Measurements from ENCODE around the gene C11orf97. TPM values are rescaled to one million over a fixed set of nuclear protein-coding genes. Genes with fewer than 3 reads are reported as not detected.
"Not testable (repeated sequence)": the region's sequence is repeated elsewhere in the genome, so short reads cannot be mapped to it uniquely, and the experiment has no call there.

The C11orf97 gene
- total RNA-seq, 1 donor from 2014 or later: not detected

- Mint-ChIP-seq H3K4me3 (no peak overlapping the region), H3K4me1 (ENCODE audit: unreplicated experiment) (no peaks in the 10 kb centered on the region), H3K27me3 (no peaks in the 10 kb centered on the region), H3K27ac (no peak overlapping the region), H3K36me3 (no peaks in the 10 kb centered on the region), H3K9me3 (no peaks in the 10 kb centered on the region)
- DNase-seq (ENCODE audit: extremely low spot score, unreplicated experiment): no peak
- TF ChIP-seq, protein P1, sequence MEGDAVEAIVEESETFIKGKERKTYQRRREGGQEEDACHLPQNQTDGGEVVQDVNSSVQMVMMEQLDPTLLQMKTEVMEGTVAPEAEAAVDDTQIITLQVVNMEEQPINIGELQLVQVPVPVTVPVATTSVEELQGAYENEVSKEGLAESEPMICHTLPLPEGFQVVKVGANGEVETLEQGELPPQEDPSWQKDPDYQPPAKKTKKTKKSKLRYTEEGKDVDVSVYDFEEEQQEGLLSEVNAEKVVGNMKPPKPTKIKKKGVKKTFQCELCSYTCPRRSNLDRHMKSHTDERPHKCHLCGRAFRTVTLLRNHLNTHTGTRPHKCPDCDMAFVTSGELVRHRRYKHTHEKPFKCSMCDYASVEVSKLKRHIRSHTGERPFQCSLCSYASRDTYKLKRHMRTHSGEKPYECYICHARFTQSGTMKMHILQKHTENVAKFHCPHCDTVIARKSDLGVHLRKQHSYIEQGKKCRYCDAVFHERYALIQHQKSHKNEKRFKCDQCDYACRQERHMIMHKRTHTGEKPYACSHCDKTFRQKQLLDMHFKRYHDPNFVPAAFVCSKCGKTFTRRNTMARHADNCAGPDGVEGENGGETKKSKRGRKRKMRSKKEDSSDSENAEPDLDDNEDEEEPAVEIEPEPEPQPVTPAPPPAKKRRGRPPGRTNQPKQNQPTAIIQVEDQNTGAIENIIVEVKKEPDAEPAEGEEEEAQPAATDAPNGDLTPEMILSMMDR (conservative IDR thresholded peaks at IDR 0.05): peak; percentile 89
These were observed 7.5 kb upstream of the C11orf97 start for GRCh38 chr11:94504689-94505293.

DNA sequence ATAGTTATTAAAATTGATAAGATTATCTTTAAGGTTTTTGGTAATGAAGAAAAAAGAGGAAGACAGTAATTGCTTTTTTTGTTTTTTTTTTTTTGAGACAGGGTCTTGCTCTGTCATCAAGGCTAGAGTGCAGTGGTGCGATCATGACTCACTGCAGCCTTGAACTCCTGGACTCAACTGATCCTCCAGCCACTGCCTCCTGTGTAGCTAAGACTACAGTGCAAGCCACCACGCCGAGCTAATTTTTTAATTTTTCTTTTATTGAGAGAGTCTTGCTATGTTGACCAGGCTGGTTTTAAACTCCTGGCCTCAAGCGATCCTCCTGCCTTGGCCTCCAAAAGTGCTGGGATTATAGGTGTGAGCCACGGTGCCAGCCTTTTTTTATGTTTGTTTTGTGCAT is 5.7 kb upstream of the C11orf97 start:
- not testable (repeated sequence) for H3K4me1 Mint-ChIP-seq (ENCODE audit: unreplicated experiment); H3K27me3 Mint-ChIP-seq; H3K9me3 Mint-ChIP-seq; H3K36me3 Mint-ChIP-seq; DNase-seq (ENCODE audit: extremely low spot score, unreplicated experiment); H3K27ac Mint-ChIP-seq; H3K4me3 Mint-ChIP-seq

GRCh38 chr11:94507485-94507884 is 4.8 kb upstream of the C11orf97 start:
- peaks cover 6% of the 10 kb centered on the region for H3K4me1 Mint-ChIP-seq (ENCODE audit: unreplicated experiment)
- H3K9me3 Mint-ChIP-seq: no peaks in the 10 kb centered on the region
- H3K4me3 Mint-ChIP-seq: no peak overlapping the region
- DNase-seq (ENCODE audit: extremely low spot score, unreplicated experiment): no peak
- TF ChIP-seq, protein P1 (conservative IDR thresholded peaks at IDR 0.05): no peak
- H3K36me3 Mint-ChIP-seq: no peaks in the 10 kb centered on the region
- H3K27me3 Mint-ChIP-seq: peaks cover 7% of the 10 kb centered on the region
- no peak overlapping the region for H3K27ac Mint-ChIP-seq

GRCh38 chr11:94513091-94513490 is 830 bp downstream of the C11orf97 start:
- Mint-ChIP-seq H3K9me3 (no peaks in the 10 kb centered on the region), H3K36me3 (no peaks in the 10 kb centered on the region), H3K27me3 (peaks cover 24% of the 10 kb centered on the region), H3K4me3 (peak overlapping the region; percentile 90), H3K4me1 (ENCODE audit: unreplicated experiment) (peaks cover 6% of the 10 kb centered on the region), H3K27ac (no peak overlapping the region)
- DNase-seq (ENCODE audit: extremely low spot score, unreplicated experiment): no peak
- TF ChIP-seq, protein P1 (conservative IDR thresholded peaks at IDR 0.05): no peak

- no peak for DNase-seq (ENCODE audit: extremely low spot score, unreplicated experiment)
- no peaks in the 10 kb centered on the region for H3K9me3 Mint-ChIP-seq
- TF ChIP-seq, protein P1 (conservative IDR thresholded peaks at IDR 0.05): no peak
- no peaks in the 10 kb centered on the region for H3K36me3 Mint-ChIP-seq
- no peak overlapping the region for H3K4me3 Mint-ChIP-seq
- peaks cover 6% of the 10 kb centered on the region for H3K4me1 Mint-ChIP-seq (ENCODE audit: unreplicated experiment)
- H3K27me3 Mint-ChIP-seq: peaks cover 24% of the 10 kb centered on the region
- no peak overlapping the region for H3K27ac Mint-ChIP-seq
These were observed 3.1 kb downstream of the C11orf97 start for GRCh38 chr11:94515398-94515797.

DNA sequence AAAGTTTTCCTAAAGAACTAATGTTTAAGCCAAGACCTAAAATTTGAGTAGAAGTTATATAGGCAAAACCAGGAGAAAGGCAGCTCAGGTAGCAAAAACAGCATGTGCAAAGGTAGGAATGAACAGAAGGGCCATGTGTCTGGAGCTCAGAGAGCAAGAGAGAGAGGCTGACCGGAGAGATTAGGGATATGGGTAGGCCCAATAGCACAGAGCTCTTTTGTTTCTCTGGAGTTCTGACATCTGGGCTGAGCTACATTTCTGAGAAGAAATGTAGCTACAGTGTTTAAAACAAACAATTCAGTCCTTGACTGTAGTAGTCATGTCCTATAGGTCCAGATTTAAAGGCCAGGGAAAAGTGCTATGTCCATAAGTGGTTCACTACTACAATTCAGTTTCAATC is 4.5 kb downstream of the C11orf97 start:
- Mint-ChIP-seq H3K9me3 (no peaks in the 10 kb centered on the region), H3K36me3 (no peaks in the 10 kb centered on the region), H3K4me3 (no peak overlapping the region), H3K27ac (no peak overlapping the region), H3K27me3 (peaks cover 23% of the 10 kb centered on the region), H3K4me1 (ENCODE audit: unreplicated experiment) (peaks cover 6% of the 10 kb centered on the region)
- TF ChIP-seq, protein P1 (conservative IDR thresholded peaks at IDR 0.05): no peak
- no peak for DNase-seq (ENCODE audit: extremely low spot score, unreplicated experiment)
